Nephron progenitor cell (in vitro differentiated cells): Measurements from ENCODE around the gene MRPL50.

Experiments
- DNase-seq: peaks from one replicate; pipeline ENCODE4 v3.0.0; 2021
- H3K27ac Mint-ChIP-seq: 2 replicates; pipeline ENCODE4 v1.8.0; 2021; ENCODE audit warnings: mild to moderate bottlenecking, moderate library complexity, mixed read lengths
- H3K27me3 Mint-ChIP-seq: 2 replicates; pipeline ENCODE4 v1.8.0; 2021; ENCODE audit warnings: mild to moderate bottlenecking, low read depth, mixed read lengths; ENCODE audit not compliant: poor library complexity
- H3K36me3 Mint-ChIP-seq: 2 replicates; pipeline ENCODE4 v1.8.0; 2021; ENCODE audit warnings: low read depth, mixed read lengths
- H3K4me1 Mint-ChIP-seq: 2 replicates; pipeline ENCODE4 v1.8.0; 2021; ENCODE audit warnings: mixed read lengths
- H3K4me3 Mint-ChIP-seq: 2 replicates; pipeline ENCODE4 v1.8.0; 2021; ENCODE audit warnings: mild to moderate bottlenecking, moderate library complexity, mixed read lengths
- H3K9me3 Mint-ChIP-seq: 2 replicates; pipeline ENCODE4 v1.8.0; 2021; ENCODE audit warnings: mild to moderate bottlenecking, moderate library complexity, mixed read lengths
- TF ChIP-seq, protein P1 (sequence below): fragments of 200-600 bp; sonication (generic); IDR thresholded peaks from 2 replicates; pipeline ENCODE4 v1.5.0; 2021; ENCODE audit warnings: antibody characterized with exemption

The MRPL50 gene

GRCh38 chr9:101400120-101400519, 1.7 kb upstream of the MRPL50 start:
- Mint-ChIP-seq H3K36me3 (peaks cover 87% of the 10 kb centered on the region), H3K27me3 (peaks cover under 1% of the 10 kb centered on the region), H3K27ac (no peak overlapping the region), H3K4me1 (peaks cover 35% of the 10 kb centered on the region), H3K4me3 (peak overlapping the region; percentile 99), H3K9me3 (peaks cover 80% of the 10 kb centered on the region)
- no peak for DNase-seq
- TF ChIP-seq, protein P1, sequence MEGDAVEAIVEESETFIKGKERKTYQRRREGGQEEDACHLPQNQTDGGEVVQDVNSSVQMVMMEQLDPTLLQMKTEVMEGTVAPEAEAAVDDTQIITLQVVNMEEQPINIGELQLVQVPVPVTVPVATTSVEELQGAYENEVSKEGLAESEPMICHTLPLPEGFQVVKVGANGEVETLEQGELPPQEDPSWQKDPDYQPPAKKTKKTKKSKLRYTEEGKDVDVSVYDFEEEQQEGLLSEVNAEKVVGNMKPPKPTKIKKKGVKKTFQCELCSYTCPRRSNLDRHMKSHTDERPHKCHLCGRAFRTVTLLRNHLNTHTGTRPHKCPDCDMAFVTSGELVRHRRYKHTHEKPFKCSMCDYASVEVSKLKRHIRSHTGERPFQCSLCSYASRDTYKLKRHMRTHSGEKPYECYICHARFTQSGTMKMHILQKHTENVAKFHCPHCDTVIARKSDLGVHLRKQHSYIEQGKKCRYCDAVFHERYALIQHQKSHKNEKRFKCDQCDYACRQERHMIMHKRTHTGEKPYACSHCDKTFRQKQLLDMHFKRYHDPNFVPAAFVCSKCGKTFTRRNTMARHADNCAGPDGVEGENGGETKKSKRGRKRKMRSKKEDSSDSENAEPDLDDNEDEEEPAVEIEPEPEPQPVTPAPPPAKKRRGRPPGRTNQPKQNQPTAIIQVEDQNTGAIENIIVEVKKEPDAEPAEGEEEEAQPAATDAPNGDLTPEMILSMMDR: no peak

DNA sequence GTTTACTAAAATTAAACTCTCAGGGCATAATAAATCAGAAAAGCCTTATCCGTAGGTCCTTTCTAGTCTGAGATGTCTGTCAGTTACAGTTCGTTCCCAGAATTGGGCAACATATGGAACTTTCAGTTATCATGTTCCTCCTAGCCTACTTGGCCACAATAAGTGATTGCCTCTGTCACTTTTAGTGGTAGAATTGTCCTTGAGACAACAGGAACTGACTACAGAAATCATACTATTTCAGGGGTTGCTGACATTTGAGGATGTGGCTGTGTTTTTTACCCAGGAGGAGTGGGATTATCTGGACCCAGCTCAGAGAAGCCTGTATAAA, 1.2 kb upstream of the MRPL50 start:
- Mint-ChIP-seq H3K36me3 (peaks cover 87% of the 10 kb centered on the region), H3K4me3 (peak overlapping the region; percentile 99), H3K27me3 (no peaks in the 10 kb centered on the region), H3K4me1 (peaks cover 35% of the 10 kb centered on the region), H3K27ac (no peak overlapping the region), H3K9me3 (peaks cover 80% of the 10 kb centered on the region)
- TF ChIP-seq, protein P1: no peak
- no peak for DNase-seq

- Mint-ChIP-seq H3K9me3 (peaks cover 80% of the 10 kb centered on the region), H3K4me3 (peak overlapping the region; percentile 99), H3K36me3 (peaks cover 87% of the 10 kb centered on the region), H3K27me3 (no peaks in the 10 kb centered on the region), H3K27ac (peak overlapping the region; percentile 100), H3K4me1 (peaks cover 35% of the 10 kb centered on the region)
- no peak for DNase-seq
- TF ChIP-seq, protein P1: no peak
These were observed 668 bp upstream of the MRPL50 start for GRCh38 chr9:101398930-101399642.

DNA sequence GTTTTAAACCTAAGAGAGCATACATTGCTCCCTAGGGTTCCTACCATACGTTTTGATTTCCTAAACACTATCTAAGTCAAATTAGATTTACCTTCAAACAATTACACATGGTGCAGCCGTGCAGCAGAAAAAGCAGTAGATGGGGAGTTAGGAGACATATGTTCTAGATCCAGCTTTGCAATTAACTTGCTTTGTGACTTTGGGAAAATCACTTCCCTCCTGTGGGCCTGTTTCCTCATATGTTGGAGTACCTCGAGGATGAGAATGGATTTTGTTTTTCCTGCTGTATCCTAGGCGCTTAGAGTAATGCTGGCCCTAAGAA, 711 bp downstream of the MRPL50 start:
- peaks cover 35% of the 10 kb centered on the region for H3K4me1 Mint-ChIP-seq
- peak overlapping the region; percentile 100 for H3K27ac Mint-ChIP-seq
- H3K9me3 Mint-ChIP-seq: peaks cover 80% of the 10 kb centered on the region
- TF ChIP-seq, protein P1: no peak
- peak overlapping the region; percentile 99 for H3K4me3 Mint-ChIP-seq
- peaks cover 87% of the 10 kb centered on the region for H3K36me3 Mint-ChIP-seq
- no peak for DNase-seq
- no peaks in the 10 kb centered on the region for H3K27me3 Mint-ChIP-seq

GRCh38 chr9:101394687-101395086, 3.7 kb downstream of the MRPL50 start:
- peaks cover 78% of the 10 kb centered on the region for H3K9me3 Mint-ChIP-seq
- peaks cover 87% of the 10 kb centered on the region for H3K36me3 Mint-ChIP-seq
- DNase-seq: no peak
- TF ChIP-seq, protein P1: no peak
- H3K4me1 Mint-ChIP-seq: peaks cover 14% of the 10 kb centered on the region
- H3K4me3 Mint-ChIP-seq: peak overlapping the region; percentile 7
- no peaks in the 10 kb centered on the region for H3K27me3 Mint-ChIP-seq
- no peak overlapping the region for H3K27ac Mint-ChIP-seq

DNA sequence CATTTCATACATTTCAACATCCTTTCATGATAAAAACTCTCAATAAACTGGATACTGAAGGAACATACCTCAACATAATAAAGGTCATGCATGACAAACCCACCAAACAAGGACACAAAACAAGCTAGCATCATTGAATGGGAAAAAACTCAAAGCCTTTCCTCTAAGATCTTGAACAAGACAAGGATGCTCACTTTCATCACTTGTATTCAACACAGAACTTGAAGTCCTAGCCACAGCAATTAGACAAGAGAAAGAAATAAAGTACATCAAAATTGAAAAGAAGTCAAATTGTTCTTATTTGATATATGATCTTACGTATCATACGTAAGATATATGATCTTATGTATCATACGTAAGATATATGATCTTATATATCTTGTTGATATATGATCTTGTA, 5.3 kb downstream of the MRPL50 start:
- Mint-ChIP-seq H3K4me1 (peaks cover 9% of the 10 kb centered on the region), H3K36me3 (peaks cover 97% of the 10 kb centered on the region), H3K27ac (no peak overlapping the region), H3K4me3 (no peak overlapping the region), H3K9me3 (peaks cover 80% of the 10 kb centered on the region), H3K27me3 (no peaks in the 10 kb centered on the region)
- no peak for DNase-seq
- TF ChIP-seq, protein P1: no peak
